ENCODE results near the gene BEST1. TPM values are rescaled to one million over a fixed set of nuclear protein-coding genes. Genes with fewer than 3 reads are reported as not detected.

The BEST1 gene
- total RNA-seq, 1 experiment from 2014 or later = 0.22 TPM

DNA sequence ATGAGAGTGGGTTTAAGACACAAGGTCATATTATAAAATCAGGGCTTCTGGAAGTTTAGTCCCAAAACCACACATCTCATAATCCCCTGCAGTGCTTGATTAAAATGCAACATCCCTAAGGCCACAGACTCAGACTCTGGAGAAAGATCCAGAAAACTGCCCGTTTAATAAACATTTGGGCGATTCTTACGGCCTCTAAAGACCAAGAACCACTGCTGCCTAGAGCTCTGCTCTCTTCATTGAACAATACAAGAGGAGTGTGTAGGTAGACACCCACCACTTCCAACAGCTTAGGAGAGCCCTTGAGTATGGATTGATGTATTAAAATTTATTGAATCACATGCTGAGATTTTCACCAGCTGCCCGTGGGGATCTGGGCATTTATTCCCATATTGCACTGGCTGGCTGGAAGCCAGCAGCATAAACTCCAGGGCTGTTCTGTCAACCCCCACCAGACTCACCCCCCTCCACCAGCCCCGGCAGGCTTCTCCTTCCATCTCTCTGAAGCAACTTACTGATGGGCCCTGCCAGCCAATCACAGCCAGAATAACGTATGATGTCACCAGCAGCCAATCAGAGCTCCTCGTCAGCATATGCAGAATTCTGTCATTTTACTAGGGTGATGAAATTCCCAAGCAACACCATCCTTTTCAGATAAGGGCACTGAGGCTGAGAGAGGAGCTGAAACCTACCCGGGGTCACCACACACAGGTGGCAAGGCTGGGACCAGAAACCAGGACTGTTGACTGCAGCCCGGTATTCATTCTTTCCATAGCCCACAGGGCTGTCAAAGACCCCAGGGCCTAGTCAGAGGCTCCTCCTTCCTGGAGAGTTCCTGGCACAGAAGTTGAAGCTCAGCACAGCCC, 749 bp upstream of the BEST1 start:
- Histone ChIP-seq H3K27ac (ENCODE audit: low read length) (no peak overlapping the region), H3K79me2 (ENCODE audit: low read length) (no peaks in the 10 kb centered on the region), H3K9ac (ENCODE audit: low read length) (no peak overlapping the region)

DNA sequence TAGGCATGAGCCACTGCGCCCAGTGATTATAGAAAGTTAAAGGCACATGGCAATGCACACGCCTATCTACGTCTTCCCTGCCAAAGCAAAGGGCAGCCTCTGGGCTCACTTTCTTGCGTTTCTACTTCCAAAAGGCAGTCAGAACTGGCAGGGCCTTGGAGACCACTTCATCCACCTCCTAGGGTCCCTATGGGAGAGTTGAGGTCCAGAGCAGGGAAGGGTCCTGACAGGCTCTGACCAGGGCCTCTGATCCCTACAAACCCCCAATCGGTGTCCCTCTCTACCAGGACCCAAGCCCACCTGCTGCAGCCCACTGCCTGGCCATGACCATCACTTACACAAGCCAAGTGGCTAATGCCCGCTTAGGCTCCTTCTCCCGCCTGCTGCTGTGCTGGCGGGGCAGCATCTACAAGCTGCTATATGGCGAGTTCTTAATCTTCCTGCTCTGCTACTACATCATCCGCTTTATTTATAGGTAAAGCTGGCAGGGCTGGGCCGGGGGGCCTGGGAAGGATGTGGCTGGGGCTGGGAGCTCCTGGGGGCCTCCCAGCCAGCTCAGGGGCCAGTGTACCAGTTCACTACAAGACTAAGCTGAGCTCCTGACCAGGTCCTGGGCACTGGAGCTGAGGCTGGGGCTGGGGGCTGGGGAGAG, 1.5 kb downstream of the BEST1 start:
- no peaks in the 10 kb centered on the region for H3K9me2 ChIP-seq (replicated peaks; ENCODE audit: low read length)
- TF ChIP-seq EZH2 (IDR thresholded peaks at IDR 0.05; ENCODE audit: low read length, unreplicated experiment) = no peak
- TF ChIP-seq, protein P1, sequence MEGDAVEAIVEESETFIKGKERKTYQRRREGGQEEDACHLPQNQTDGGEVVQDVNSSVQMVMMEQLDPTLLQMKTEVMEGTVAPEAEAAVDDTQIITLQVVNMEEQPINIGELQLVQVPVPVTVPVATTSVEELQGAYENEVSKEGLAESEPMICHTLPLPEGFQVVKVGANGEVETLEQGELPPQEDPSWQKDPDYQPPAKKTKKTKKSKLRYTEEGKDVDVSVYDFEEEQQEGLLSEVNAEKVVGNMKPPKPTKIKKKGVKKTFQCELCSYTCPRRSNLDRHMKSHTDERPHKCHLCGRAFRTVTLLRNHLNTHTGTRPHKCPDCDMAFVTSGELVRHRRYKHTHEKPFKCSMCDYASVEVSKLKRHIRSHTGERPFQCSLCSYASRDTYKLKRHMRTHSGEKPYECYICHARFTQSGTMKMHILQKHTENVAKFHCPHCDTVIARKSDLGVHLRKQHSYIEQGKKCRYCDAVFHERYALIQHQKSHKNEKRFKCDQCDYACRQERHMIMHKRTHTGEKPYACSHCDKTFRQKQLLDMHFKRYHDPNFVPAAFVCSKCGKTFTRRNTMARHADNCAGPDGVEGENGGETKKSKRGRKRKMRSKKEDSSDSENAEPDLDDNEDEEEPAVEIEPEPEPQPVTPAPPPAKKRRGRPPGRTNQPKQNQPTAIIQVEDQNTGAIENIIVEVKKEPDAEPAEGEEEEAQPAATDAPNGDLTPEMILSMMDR (conservative IDR thresholded peaks at IDR 0.05; ENCODE audit: low read depth, low read length) = no peak
- no peak for TF ChIP-seq EZH2phosphoT487 (IDR thresholded peaks at IDR 0.05; ENCODE audit: borderline replicate concordance, low read length)
- intact Hi-C loops (cut with micrococcal nuclease) = no loop called here
- H3F3A ChIP-seq (ENCODE audit: low read length, unreplicated experiment) = no peaks in the 10 kb centered on the region
- BruUV-seq (replicated peaks) = no TSS peak
- ATAC-seq = no peak
- H3K9ac ChIP-seq (ENCODE audit: low read length) = no peak overlapping the region
- POLR2A ChIA-PET (ENCODE audit: unreplicated experiment) = no interaction called here
- H3K79me2 ChIP-seq (ENCODE audit: low read length) = no peaks in the 10 kb centered on the region
- CTCF ChIA-PET = no interaction called here
- H3K4me3 ChIP-seq (ENCODE audit: low read length) = no peak overlapping the region
- no peaks in the 10 kb centered on the region for H4K20me1 ChIP-seq (ENCODE audit: low read length)
- H2AFZ ChIP-seq (ENCODE audit: low read length) = no peak overlapping the region
- H3K27me3 ChIP-seq (ENCODE audit: low read length) = no peaks in the 10 kb centered on the region
- peaks cover 7% of the 10 kb centered on the region; the same call in 1 of the 2 replicates for H3K4me1 ChIP-seq (ENCODE audit: insufficient read depth, low read length)
- no peak overlapping the region for H3K4me2 ChIP-seq (ENCODE audit: low read length)
- no peaks in the 10 kb centered on the region for H3K36me3 ChIP-seq (ENCODE audit: low read depth, low read length)
- DNase-seq = no peak
- no peak overlapping the region for H3K27ac ChIP-seq (ENCODE audit: low read length)
- H3K9me3 ChIP-seq (ENCODE audit: low read length) = no peaks in the 10 kb centered on the region

More for the DNA sequence above, 749 bp upstream of the BEST1 start:
- H3K9me2 ChIP-seq (replicated peaks; ENCODE audit: low read length) = no peaks in the 10 kb centered on the region
- CTCF ChIA-PET = interaction anchor here (0.5 kb wide), 1 partner anchor 33 kb away, joined by 3 read pairs; no protein-coding TSS in a partner anchor
- no peak overlapping the region for H2AFZ ChIP-seq (ENCODE audit: low read length)
- no peaks in the 10 kb centered on the region for H4K20me1 ChIP-seq (ENCODE audit: low read length)
- H3F3A ChIP-seq (ENCODE audit: low read length, unreplicated experiment) = no peaks in the 10 kb centered on the region
- ATAC-seq = no peak
- TF ChIP-seq EZH2 (IDR thresholded peaks at IDR 0.05; ENCODE audit: low read length, unreplicated experiment) = no peak
- TF ChIP-seq, protein P1 (conservative IDR thresholded peaks at IDR 0.05; ENCODE audit: low read depth, low read length) = no peak
- TF ChIP-seq EZH2phosphoT487 (IDR thresholded peaks at IDR 0.05; ENCODE audit: borderline replicate concordance, low read length) = no peak
- peaks cover 7% of the 10 kb centered on the region; the same call in 1 of the 2 replicates for H3K4me1 ChIP-seq (ENCODE audit: insufficient read depth, low read length)
- intact Hi-C loops (cut with micrococcal nuclease) = loop anchor here (2.0 kb wide), 1 partner anchor 79 kb away; no protein-coding TSS in a partner anchor
- POLR2A ChIA-PET (ENCODE audit: unreplicated experiment) = interaction anchor here (0.6 kb wide), 1 partner anchor 23 kb away, joined by 3 read pairs; no protein-coding TSS in a partner anchor
- no peaks in the 10 kb centered on the region for H3K36me3 ChIP-seq (ENCODE audit: low read depth, low read length)
- H3K9me3 ChIP-seq (ENCODE audit: low read length) = no peaks in the 10 kb centered on the region
- BruUV-seq (replicated peaks) = TSS peak; percentile 64
- H3K27me3 ChIP-seq (ENCODE audit: low read length) = no peaks in the 10 kb centered on the region
- no peak for DNase-seq
- no peak overlapping the region for H3K4me3 ChIP-seq (ENCODE audit: low read length)
- H3K4me2 ChIP-seq (ENCODE audit: low read length) = no peak overlapping the region

Data from PC-3 (cell line).